ENCODE results near the gene PANX2.
"Not testable (repeated sequence)": the region's sequence is repeated elsewhere in the genome, so short reads cannot be mapped to it uniquely, and the experiment has no call there.

Gene PANX2

DNA sequence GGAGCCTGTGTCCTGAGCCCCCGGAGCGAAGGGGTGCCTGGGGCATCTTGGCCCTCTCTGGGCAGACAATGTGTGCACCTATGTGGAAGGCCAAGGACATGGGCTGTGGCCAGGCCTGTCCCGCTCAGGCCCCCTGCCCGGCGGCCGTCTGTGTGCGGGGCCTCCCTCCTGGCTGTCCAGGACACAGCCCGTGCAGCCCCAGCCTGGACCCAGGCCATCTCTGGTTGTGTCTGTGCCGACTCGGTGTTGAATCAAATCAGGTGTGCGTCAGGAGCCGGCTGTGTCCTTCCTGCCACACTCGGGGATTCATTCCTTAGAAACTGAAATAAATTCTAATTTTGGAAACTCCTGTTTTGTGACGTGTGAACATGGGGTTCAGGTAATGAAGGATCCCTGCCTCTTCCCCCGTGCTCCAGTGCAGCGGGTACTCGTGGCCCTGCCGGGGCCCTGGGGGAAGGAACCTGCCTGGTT lies 28.8 kb downstream of the PANX2 start:
- DNase-seq = no peak

DNA sequence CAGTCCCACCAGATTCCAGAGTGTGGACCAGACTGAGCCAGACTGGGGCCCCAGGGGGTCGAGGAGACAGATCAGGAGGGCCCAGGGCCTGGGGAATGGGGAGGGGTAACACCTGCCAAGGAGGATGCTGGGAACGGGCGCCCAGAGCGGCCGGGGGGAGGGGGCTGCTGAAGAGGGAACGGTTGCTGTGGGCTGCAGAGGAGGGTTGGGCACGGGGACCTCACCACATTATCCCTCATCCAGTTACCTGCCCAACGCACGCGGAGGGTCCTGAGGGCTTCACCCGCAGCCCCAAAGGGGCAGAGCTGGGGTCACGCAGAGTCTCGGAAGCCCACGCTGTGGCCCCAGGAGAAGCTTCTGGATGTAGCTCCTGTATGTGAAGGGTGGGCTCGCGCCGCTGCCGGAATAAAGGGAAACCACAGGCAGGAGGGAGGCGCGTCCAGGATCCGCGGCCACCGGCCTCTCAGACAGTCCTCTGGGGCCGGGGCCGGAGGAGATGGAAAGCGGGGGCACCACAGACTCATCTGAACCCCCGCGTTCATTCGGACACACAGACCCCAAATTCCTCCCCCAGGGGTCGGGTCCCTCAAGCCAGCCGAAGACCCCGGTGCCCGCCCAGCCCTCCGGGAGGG lies 29.4 kb downstream of the PANX2 start:
- no peak for DNase-seq

DNA sequence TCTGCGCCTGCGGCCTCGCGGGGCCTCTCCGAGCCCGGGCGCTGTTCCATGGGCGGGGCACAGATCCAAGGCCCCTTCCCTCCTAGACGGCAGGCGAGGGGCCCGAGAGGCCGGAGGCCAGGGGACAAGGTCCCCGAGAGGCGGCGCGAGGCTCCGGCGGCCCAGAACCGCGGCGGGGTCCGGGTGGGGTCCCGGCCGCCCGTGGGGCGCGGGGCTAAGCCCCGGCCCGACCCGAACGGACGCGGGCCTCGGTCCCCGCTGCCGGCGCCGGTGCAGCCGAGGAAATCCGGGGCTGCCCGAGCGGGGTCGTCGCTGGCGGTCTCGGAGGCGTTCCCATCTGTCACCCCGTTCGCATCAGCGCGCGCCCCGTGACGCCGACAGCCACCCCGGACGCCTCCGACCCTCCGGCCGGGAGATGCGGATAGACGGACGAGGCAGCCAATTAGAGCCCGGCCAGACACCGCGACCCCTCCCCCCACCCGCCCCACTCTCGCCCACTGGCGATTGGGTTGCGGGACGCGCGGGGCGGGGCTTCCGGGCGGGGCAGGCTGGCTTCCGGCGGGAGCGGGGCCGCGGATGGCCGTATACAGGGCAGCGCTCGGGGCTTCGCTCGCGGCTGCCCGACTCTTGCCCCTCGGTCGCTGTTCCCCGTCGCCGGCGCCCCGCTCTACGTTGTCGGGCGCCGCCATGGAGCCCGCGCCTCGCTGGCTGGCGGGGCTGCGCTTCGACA lies 30.1 kb downstream of the PANX2 start, which contains the start of gene SELENOO:
TSS of gene SELENOO (plus strand) at position 551 of the 730 bp plus-strand sequence. CDS start at position 577, 26 bp downstream.
- peak; percentile 39 for DNase-seq

DNA sequence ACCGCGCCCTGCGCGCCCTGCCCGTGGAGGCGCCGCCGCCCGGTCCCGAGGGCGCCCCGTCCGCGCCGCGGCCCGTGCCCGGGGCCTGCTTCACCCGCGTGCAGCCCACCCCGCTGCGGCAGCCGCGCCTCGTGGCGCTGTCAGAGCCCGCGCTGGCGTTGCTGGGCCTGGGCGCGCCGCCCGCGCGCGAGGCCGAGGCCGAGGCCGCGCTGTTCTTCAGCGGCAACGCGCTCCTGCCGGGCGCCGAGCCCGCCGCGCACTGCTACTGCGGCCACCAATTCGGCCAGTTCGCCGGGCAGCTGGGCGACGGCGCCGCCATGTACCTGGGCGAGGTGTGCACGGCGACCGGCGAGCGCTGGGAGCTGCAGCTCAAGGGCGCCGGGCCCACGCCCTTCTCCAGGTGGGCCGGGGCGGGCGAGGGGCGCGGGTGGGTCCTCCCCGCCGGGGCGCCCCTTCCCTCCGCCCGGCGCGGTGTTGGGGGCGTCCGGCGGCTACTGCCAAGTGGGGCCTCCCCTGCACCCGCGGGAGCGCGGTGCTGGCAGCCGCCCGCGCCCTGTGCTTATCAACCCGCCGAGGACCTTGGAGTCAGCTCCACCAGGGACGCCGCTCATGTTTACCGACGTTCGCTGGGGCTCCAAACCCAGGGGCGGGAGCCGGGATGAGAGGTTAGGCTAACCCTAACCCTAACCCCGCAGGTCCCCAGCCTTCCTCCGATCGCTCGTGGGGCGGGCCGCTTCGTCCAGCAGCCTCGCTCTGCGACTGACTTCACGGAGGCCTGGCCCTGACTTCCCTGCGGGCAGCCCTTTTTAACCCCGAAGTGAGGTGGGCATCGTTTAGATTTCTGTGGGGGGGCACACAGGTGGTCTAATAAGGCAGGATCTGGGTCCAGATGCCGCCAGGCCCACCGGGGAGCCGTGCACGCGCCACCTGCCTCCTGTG lies 30.9 kb downstream of the PANX2 start:
- no peak for DNase-seq

DNA sequence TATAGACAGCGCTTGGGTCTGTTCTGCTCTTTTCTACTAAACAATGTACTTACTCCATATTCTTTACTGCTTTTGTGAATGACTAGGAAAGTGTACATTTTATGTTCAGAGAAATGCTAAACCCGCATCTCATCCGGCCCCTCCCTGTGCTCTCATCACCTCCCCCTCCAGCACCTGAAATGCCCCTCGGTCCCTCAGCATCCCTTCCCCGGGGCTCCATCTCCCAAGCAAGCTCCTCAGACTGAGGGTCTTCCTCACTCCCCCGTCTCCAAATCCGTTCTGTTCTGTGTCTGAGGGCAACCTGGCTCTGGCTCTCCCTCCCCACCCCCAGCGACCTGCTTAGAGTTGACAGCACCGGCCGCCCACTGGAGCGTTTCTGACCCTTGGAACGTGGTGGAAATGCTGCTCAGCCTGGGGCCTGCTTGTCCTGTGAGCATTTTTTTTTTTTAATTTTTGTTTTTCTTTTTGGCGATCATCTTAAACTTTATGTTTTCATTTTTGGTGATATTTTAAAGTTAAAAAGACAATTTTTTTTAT lies 31.7 kb downstream of the PANX2 start:
- DNase-seq = no peak

DNA sequence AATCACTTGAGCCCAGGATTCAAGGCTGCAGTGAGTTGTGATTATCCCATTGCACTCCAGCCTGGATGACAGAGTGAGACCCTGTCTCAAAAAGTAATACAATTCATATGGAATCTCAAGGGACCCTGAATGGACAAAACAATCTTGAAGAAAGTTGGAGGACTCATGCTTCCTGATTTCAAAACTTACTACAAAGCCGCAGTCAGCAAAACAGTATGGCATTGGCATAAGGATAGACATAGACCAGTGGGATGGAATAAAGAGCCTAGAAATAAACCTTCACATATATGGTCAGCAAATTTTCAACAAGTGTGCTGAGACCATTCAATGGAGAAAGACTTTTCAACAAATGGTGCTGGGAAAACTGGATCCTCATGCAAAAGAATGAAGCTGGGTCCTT lies 32.8 kb downstream of the PANX2 start:
- DNase-seq = no peak

DNA sequence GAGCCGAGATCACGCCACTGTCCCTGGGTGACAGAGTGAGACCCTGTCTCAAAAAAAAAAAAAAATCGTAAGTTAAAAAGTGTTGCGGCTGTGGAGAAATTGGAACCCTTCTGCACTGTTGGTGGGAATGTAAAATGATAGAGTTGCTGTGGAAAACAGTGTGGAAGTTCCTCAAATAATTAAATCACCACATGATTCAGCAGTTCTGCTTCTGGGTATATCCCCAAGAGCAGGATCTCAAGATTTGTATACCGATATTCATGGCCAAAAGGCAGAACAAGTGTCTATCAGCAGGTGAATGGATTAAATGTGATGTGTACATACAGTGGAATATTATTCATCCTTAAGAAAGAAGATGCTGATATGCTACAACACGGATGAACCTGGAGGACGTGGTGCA lies 34.0 kb downstream of the PANX2 start:
- DNase-seq = no peak

DNA sequence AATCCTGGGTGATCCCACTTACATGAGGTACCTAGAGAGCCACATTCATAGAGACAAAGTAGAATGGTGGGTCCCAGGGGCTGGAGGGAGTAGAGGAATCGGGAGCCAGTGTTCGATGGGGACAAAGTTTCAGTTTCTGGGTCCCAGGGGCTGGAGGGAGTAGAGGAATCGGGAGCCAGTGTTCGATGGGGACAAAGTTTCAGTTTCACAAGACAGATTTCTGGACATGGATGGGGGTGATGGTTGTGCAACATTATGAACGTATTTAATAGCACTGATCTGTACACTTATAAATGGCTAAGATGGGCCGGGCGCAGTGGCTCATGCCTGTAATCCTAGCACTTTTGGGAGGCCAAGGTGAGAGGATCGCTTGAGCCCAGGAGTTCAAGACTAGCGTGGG lies 34.5 kb downstream of the PANX2 start:
- DNase-seq = not testable (repeated sequence)

DNA sequence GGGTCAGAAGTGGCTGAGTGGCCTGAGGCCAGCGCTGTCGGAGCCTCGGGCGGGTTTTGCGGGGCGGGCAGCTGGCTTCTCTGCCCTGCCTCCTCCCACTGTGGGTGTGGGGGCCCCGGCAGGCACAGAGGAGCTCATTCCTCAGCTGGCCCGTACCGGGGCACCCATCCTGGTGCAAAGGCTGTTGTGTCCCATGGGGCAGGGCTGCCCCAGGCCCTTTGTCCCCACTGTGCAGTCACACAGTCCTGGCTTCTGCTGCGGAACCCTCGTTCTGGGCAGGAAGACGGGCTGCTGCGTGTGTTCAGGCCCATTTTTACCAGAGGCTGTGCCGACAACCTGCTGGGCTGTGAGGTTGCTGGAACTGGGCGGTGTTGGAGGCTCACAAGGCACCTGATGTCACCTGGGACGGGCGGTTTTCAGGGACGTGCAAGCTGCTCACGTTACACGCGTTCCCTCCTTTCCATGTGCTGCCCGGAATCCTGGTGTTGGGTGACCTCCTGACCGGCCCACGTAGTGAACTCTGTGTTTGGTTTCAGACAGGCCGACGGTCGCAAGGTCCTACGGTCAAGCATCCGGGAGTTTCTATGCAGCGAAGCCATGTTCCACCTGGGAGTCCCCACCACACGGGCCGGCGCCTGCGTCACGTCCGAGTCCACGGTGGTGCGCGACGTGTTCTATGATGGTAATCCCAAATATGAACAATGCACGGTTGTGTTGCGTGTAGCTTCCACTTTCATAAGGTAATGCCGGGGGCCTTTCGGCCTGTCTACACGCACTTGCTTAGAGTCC lies 35.4 kb downstream of the PANX2 start:
- DNase-seq = no peak

DNA sequence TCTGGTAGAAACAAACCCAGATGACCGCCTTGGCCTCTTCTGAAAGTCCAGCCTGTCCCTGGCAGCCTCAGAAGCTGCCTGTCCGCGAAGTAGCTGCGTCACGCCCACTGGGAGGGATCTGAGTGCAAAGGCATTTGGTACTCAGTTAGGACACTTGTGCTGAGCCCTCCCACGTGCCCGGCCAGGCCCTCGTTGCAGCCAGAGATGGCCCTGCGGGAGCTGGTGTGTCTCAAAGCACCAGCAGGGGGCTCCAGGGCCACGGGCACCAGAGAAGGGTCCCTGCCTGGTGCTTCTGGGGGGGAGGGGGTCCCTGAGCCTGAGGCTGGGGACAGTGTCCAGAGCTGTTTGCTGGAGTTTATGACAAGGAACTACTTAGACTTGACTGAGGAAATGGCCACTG lies 36.1 kb downstream of the PANX2 start:
- DNase-seq = no peak

DNA sequence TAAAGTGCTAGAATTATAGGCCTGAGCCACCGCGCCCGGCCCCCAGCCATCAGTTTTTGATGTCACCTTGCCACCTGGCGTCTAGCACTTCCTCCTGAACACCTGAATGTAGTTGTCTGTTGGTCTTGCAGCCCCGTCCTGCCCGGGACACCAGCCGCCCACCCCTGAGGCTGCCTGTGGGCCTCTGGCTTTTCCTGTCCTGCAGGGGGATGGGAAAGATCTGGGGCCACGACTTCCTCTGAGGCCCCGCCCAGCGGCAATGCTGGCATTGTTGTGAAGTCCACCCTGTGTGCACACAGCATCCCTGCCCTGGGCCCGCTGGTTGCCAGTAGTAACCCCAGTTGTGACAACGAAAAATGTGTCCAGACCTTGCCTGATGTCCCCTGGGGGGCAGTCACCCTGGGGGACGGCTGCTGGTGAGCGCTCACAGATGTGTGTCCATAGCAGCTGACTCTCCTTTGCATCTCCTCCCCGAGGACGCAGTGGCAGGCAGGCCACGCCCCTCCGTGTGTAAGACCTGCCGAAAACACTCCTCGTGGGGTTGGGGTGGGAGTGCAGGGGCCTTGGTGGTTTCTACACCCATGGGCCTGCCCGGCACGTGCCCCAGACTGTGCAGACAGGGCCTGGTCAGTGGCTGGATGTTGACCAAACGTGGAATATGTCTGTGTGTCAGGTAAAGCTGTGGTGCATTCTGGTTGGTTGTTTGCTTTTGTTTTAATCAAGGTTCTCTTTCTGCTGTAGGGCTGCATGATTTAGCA lies 37.0 kb downstream of the PANX2 start:
- DNase-seq = no peak

DNA sequence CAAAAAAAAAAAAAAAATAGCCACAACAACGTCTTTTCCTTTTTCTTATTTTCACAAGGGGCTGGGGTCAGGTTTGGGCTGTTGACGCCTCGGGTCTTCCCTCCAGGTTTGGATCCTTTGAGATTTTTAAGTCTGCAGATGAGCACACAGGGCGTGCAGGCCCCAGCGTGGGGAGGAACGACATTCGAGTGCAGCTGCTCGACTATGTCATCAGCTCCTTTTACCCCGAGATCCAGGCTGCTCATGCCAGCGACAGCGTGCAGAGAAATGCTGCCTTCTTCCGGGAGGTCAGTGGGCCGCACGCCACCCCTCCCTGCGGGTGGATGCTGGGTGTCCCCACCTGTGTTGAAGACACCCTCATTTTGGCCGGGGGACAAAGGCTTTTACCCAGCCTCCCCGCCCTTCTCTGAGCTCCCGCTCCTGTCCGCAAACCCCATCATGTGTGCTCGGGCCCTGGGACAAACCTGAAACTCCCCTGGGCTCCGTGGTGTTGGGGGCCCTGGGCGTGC lies 38.0 kb downstream of the PANX2 start:
- no peak for DNase-seq

DNA sequence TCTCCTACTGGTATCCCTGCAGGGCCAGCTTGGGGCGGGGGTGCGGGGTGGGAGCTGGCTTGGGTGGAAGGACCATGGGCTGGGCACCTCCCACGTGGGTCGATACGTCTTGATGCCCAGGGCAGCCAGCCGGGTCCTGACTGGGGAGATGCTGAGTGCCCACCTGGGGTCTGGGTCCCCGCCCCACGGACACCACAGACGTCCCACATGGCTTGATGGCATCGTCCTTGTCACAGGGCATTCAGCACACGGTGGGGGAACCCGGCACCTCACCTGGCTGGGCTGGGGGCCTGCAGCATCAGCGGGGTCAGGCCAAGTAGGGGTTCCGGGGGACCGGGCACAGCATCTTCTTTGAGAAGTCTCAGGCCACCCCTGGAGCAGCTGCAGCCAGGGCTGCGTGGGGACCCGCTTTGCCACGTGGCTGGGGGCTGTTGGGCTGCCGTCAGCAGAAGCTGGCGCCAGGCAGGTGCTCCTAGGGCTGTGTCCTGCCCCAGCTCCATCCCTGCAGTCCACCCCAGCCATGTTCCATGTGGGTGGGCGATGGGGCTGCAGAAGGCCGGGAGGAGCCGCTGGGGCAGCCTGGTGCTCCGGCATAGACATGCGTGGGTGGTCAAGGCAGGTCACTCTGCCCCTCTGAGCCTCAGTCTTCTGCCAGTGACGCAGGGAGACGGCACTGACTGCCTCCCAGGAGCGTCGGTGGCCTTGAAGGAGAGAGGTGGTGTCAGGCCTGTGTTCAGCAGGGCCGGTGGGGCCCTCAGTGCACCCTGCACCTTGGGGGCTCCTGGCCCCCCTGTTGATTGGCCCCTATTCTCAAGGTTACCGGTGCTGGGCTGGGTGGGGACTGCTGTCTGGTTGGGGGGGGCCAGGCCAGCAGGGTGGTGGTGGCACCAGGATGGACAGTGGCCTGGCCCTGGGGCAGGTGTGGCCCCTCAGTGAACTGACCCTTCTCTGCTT lies 38.7 kb downstream of the PANX2 start:
- no peak for DNase-seq

DNA sequence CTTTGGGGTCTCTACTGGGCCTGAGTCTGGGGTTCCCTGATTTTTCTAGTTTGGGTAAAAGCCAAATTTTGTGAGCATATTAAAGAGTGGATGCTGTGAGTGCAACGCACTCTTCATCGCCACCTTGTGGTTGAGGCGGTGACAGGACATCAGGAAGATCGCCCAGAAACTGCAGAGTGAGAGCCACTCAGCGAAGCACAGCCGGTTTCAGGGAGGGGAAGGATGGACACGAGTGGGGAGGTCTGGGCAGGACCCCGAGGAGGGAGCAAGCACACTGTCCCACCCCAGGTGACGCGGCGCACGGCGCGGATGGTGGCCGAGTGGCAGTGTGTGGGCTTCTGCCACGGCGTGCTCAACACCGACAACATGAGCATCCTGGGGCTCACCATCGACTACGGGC lies 39.4 kb downstream of the PANX2 start:
- peak; percentile 15 for DNase-seq

DNA sequence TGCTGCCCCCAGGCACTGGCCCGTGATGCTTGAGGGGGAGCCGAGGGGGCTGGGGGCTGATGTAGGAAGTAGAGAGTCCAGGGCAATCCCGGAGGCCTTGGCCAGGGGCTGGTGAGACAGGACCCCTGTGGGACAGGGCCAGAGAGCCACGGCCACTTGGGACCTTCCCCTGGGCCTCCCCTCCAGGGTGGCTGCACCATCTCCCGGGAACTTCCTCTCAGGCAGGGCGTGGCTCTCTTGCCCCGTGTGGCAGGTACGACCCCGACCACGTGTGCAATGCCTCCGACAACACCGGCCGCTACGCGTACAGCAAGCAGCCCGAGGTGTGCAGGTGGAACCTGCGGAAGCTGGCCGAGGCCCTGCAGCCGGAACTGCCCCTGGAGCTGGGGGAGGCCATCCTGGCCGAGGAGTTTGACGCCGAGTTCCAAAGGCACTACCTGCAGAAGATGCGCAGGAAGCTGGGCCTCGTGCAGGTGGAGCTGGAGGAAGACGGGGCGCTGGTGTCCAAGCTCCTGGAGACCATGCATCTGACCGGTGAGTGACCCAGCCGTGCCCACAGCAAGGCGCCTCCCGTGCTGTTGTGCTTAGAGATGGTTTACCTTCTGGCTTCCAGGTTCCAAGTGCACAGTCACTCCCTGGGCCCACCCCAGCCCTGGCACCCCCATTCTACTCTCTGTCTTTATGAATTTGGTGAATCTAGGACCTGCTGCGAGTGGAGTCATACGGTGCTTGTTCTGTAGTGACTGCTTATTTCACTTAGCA lies 40.0 kb downstream of the PANX2 start:
- DNase-seq = no peak

DNA sequence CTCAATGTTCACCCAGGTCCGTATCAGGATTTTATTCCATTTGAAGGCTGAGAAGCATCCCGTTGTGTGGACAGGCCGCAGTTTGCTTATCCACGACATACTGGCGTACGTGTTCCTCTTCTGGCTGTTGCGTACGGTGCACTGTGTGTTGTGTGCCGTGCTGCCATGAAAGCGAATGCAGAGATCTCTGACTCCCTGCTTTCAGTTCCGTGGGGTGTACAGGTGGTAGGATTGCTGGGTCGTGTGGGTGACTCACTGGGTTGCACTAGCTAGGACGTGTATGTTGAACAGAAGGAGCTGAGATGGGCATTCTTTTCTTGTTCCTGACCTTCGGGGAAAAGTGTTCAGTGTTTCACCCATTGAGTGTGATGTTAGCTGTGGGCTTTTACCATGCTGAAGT lies 40.6 kb downstream of the PANX2 start:
- DNase-seq = no peak

DNA sequence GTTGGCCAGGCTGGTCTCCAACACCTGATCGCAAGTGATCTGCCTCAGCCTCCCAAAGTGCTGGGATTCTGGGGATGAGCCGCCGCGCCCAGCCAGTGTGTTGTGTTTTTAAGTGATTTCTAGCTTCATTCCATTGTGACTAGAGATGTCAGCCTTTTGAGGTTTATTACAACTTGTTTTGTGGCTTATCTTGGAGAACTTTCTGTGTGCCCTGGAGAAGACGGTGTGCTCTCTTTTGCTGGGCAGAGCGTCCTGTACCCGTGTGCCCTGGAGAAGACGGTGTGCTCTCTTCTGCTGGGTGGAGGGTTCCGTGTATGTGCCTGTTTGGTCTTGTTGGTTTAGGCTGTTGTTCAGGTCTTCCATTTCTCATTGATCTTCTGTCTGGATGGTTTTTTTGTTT lies 42.7 kb downstream of the PANX2 start:
- no peak for DNase-seq

DNA sequence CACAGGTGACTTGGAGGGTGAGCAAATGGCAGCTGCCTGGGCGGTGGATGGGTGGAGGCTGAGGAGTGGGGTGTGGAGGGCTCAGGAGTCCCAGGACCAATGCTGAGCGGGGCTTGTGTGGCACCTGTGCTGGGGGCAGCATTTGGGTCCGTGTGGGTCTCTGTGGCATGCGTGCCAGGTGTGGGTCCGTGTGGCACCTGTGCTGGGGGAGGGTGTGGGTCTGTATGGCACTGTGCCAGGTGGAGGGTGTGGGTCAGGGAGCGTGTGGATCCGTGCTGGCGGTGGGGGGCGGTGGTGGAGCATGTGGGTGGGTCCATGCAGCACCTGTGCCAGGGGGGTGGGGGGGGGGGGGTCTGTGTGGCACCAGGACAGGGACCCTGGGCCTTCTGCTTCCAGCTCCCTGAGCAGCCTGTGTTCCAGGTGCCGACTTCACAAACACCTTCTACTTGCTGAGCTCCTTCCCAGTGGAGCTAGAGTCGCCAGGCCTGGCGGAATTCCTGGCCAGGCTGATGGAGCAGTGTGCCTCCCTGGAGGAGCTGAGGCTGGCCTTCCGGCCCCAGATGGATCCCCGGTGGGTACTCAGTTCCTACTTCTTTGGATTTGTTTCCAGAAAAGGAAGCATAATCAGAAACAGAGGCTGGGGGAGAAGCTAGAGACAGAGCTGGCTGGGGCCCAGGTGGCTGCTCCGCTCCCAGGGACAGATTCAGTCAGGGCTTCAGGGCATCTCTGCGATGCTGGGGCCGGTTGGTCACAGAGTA lies 44.9 kb downstream of the PANX2 start:
- no peak for DNase-seq
